Measurements from ENCODE around the gene NID1. TPM values are rescaled to one million over a fixed set of nuclear protein-coding genes. Genes with fewer than 3 reads are reported as not detected.

NID1 gene
- total and polyA plus RNA-seq, 8 donors = 3.6 to 28.2 (median 8.7) TPM

DNA sequence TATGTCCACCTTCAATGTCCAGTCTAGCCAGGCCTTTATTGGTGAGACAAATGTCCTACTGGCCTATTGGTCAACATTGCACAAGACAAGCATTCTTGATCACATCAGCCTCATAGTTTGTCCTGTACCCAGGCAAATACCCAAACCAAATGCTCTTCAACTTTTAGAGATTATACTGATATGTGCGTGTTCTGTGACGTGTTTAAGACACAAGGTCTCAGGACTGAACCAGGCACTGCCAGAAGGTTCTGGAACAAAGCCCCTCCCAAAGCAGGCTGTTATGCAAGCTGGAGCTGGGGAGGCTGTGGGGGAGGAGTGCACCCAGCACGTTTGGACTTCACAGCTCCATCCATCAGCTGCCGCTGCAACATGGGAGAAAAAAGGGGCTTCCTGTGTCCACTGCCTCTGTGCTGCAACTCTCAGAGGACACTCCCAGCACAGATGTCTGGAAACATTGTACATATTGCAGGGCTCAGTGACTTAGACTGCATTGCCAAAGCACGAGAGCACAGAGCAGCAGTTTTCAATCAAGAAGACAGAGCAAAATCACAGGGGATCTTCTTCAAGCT lies 45.9 kb downstream of the NID1 start:
- Histone ChIP-seq H3K36me3 (no peaks in the 10 kb centered on the region), H3K9me3 (no peaks in the 10 kb centered on the region), H3K4me1 (no peaks in the 10 kb centered on the region), H3K4me3 (no peak overlapping the region), H3K27ac (peak overlapping the region in 1 of 4 donors; percentile 4), H3K27me3 (no peaks in the 10 kb centered on the region)
- FAIRE-seq (no peak), DNase-seq (peak in 4 of 6 donors; percentile 20 to 30 (median 21)), ATAC-seq (peak; percentile 24 to 70 (median 66))
- TF ChIP-seq, protein P1, sequence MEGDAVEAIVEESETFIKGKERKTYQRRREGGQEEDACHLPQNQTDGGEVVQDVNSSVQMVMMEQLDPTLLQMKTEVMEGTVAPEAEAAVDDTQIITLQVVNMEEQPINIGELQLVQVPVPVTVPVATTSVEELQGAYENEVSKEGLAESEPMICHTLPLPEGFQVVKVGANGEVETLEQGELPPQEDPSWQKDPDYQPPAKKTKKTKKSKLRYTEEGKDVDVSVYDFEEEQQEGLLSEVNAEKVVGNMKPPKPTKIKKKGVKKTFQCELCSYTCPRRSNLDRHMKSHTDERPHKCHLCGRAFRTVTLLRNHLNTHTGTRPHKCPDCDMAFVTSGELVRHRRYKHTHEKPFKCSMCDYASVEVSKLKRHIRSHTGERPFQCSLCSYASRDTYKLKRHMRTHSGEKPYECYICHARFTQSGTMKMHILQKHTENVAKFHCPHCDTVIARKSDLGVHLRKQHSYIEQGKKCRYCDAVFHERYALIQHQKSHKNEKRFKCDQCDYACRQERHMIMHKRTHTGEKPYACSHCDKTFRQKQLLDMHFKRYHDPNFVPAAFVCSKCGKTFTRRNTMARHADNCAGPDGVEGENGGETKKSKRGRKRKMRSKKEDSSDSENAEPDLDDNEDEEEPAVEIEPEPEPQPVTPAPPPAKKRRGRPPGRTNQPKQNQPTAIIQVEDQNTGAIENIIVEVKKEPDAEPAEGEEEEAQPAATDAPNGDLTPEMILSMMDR (IDR thresholded peaks at IDR 0.05) = no peak
- intact Hi-C loops (cut with DNase I) = no loop called here
- WGBS, 2 donors = 65 to 68% methylated on average over 5 of the region's 5 CpGs

DNA sequence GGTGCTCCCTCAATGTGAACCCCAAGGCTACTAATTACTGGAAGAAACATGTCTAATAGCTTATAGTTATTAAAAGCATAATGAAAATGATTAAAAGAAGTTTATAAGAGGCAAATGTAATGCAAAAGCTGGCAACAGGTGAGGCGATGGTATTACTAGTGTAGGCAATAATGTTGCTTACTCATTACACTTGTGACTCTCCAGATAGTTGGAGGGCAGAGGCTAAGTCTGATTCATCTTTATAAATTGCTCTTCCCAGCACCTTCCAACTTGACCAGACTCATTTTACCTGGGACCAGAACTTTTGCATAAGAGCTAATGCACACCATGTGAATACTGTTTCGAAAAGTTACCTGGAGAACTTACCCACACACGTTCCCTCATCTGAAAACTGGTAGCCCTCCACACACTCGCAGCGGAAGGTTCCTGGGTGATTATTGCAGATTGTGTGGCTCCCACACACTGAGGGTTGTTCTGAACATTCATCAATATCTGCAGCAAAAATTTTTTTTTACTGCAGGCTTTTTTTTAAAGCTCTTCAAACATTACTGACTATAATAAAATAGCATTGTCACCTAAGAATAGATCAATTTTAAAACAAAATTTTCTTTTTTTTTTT lies 48.0 kb downstream of the NID1 start:
- Histone ChIP-seq H3K9me3 (no peaks in the 10 kb centered on the region), H3K4me1 (no peaks in the 10 kb centered on the region), H3K4me3 (no peak overlapping the region), H3K27ac (no peak overlapping the region), H3K27me3 (no peaks in the 10 kb centered on the region), H3K36me3 (no peaks in the 10 kb centered on the region)
- DNase-seq (no peak), ATAC-seq (no peak), FAIRE-seq (no peak)
- TF ChIP-seq, protein P1 (IDR thresholded peaks at IDR 0.05) = no peak
- intact Hi-C loops (cut with DNase I) = no loop called here
- 88 to 92% methylated on average over 5 of the region's 5 CpGs for WGBS, 2 donors

DNA sequence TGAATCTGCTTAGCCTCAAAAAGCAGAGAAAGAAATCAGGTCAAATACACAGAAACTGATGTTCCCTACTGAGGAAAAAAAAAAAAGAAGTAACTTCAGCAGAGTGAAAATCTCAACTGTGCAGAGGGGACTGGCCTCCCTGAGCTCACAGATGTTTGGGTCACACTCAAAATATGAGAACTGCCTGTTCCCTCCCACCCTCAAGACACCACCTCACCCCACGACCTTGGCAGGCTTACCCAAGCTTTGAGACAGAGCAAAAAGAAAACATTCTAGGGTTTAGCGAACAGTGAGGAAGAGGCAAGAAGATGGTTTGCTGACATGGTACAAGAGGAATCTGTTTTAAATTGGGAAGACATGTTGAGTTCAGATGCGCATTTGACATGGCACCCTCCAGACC lies 48.8 kb downstream of the NID1 start:
- Histone ChIP-seq H3K9me3 (no peaks in the 10 kb centered on the region), H3K4me1 (no peaks in the 10 kb centered on the region), H3K27me3 (no peaks in the 10 kb centered on the region), H3K36me3 (no peaks in the 10 kb centered on the region), H3K27ac (no peak overlapping the region), H3K4me3 (no peak overlapping the region)
- no peak for DNase-seq
- intact Hi-C loops (cut with DNase I) = no loop called here
- peak in 1 of 4 donors; percentile 33 for ATAC-seq
- TF ChIP-seq, protein P1 (IDR thresholded peaks at IDR 0.05) = no peak
- FAIRE-seq = no peak
- 70 to 73% methylated on average over 3 of the region's 3 CpGs for WGBS, 2 donors

DNA sequence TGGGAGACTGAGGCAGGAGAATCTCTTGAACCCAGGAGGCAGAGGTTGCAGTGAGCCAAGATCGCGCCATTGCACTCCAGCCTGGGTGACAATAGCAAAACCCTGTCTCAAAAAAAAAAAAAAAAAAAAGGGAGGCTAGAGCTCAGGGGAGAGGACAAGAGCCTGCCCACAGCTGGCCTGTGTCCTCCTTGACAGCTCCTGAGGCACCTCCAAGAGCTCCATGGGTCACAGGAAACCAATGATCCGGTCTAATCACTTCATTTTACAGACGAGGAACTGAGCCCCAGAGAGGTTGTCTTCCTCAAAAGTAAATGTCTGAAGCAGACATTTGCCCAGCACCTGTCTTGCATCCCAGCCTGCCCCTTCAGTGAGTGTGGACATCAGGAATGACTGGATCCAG lies 49.4 kb downstream of the NID1 start:
- H3K27ac ChIP-seq = no peak overlapping the region
- ATAC-seq = no peak
- no peak for FAIRE-seq
- intact Hi-C loops (cut with DNase I) = no loop called here
- H3K4me3 ChIP-seq = no peak overlapping the region
- WGBS, 2 donors = 79 to 83% methylated on average over 4 of the region's 4 CpGs
- H3K9me3 ChIP-seq = no peaks in the 10 kb centered on the region
- no peaks in the 10 kb centered on the region for H3K36me3 ChIP-seq
- TF ChIP-seq, protein P1 (IDR thresholded peaks at IDR 0.05) = no peak
- no peak for DNase-seq
- no peaks in the 10 kb centered on the region for H3K27me3 ChIP-seq
- no peaks in the 10 kb centered on the region for H3K4me1 ChIP-seq

DNA sequence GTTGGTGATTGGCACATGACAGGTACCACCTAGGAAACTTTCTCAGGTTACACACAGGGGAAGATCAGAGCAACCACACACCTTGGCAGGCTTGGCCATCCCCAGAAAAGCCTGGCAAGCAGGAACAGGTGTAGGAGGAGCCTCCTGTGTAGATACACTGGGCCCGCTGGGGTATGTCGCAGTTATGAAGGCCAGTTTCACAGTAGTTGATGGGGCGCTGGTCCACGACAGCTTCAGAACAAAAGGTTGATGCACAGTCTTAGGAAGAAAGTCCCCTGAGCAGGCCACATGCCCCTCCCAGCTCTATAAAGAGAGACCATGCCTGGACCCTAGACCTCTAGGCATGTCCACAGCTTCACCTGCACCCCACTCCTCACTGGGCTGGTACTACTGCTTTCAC lies 51.6 kb downstream of the NID1 start:
- no peak overlapping the region for H3K27ac ChIP-seq
- FAIRE-seq = no peak
- no peaks in the 10 kb centered on the region for H3K9me3 ChIP-seq
- no peak overlapping the region for H3K4me3 ChIP-seq
- no peaks in the 10 kb centered on the region for H3K36me3 ChIP-seq
- ATAC-seq = no peak
- DNase-seq = no peak
- intact Hi-C loops (cut with DNase I) = no loop called here
- 96% methylated on average over 4 of the region's 4 CpGs for WGBS, 2 donors
- H3K27me3 ChIP-seq = no peaks in the 10 kb centered on the region
- TF ChIP-seq, protein P1 (IDR thresholded peaks at IDR 0.05) = no peak
- no peaks in the 10 kb centered on the region for H3K4me1 ChIP-seq

Measured in pancreas (tissue), 10 donors.